ENCODE data around the gene MPND. TPM values are rescaled to one million over a fixed set of nuclear protein-coding genes. Genes with fewer than 3 reads are reported as not detected.
"Not testable (repeated sequence)": the region's sequence is repeated elsewhere in the genome, so short reads cannot be mapped to it uniquely, and the experiment has no call there.

MPND gene
- total RNA-seq, 4 donors from 2014 or later, result 4.4 to 10.6 (median 7.8) TPM

GRCh38 chr19:4328243-4328990 lies 14.9 kb upstream of the MPND start:
- intact Hi-C loops (cut with DNase I; ENCODE audit: low total_unique reads), result no loop called here
- DNase-seq (ENCODE audit: low spot score in 2 of 2), result peak; percentile 52 to 98
- H3K4me3 ChIP-seq (ENCODE audit: low read depth, poor library complexity, severe bottlenecking), result no peak overlapping the region
- TF ChIP-seq CTCF (IDR thresholded peaks at IDR 0.05) (no peak), POLR2A (IDR thresholded peaks at IDR 0.05) (no peak)
- 23 to 30% methylated on average over 34 to 45 of the region's 49 CpGs for WGBS, 2 donors

- WGBS, 2 donors, result 58 to 79% methylated on average over 35 of the region's 35 CpGs
- DNase-seq (ENCODE audit: low spot score in 2 of 2); intact Hi-C loops (cut with DNase I; ENCODE audit: low total_unique reads); H3K4me3 ChIP-seq (ENCODE audit: low read depth, poor library complexity, severe bottlenecking): not testable (repeated sequence)
Measured at GRCh38 chr19:4328991-4329681, 14.2 kb upstream of the MPND start.

- intact Hi-C loops (cut with DNase I; ENCODE audit: low total_unique reads), result no loop called here
- H3K4me3 ChIP-seq (ENCODE audit: low read depth, poor library complexity, severe bottlenecking), result no peak overlapping the region
- no peak for DNase-seq (ENCODE audit: low spot score in 2 of 2)
- 96 to 97% methylated on average over 19 of the region's 19 CpGs for WGBS, 2 donors
- TF ChIP-seq CTCF (IDR thresholded peaks at IDR 0.05) (no peak), POLR2A (IDR thresholded peaks at IDR 0.05) (no peak)
Measured at GRCh38 chr19:4329858-4330257, 13.5 kb upstream of the MPND start.

GRCh38 chr19:4334929-4335570 lies 8.3 kb upstream of the MPND start:
- DNase-seq (ENCODE audit: low spot score in 2 of 2), result no peak
- TF ChIP-seq POLR2A (IDR thresholded peaks at IDR 0.05) (no peak), CTCF (IDR thresholded peaks at IDR 0.05) (no peak)
- H3K4me3 ChIP-seq (ENCODE audit: low read depth, poor library complexity, severe bottlenecking), result no peak overlapping the region
- WGBS, 2 donors, result 92 to 95% methylated on average over 7 of the region's 7 CpGs
- intact Hi-C loops (cut with DNase I; ENCODE audit: low total_unique reads), result no loop called here

GRCh38 chr19:4337906-4338440 lies 5.4 kb upstream of the MPND start:
- 7 to 10% methylated on average over 14 of the region's 14 CpGs for WGBS, 2 donors
- peak overlapping the region; percentile 0 for H3K4me3 ChIP-seq (ENCODE audit: low read depth, poor library complexity, severe bottlenecking)
- TF ChIP-seq CTCF (IDR thresholded peaks at IDR 0.05) (no peak), POLR2A (IDR thresholded peaks at IDR 0.05) (no peak)
- intact Hi-C loops (cut with DNase I; ENCODE audit: low total_unique reads), result no loop called here
- peak in 1 of 2 donors; percentile 88 for DNase-seq (ENCODE audit: low spot score in 2 of 2)
